HepG2 (cell line): ENCODE results near the gene PRR36. TPM values are rescaled to one million over a fixed set of nuclear protein-coding genes. Genes with fewer than 3 reads are reported as not detected.
A peak's percentile ranks its signal among the peaks of the same experiment; 100 is the strongest.

Source experiments
- AHR ChIP-seq: IDR thresholded peaks from 2 replicates; pipeline ENCODE4 v1.6.1; 2018; ENCODE audit warnings: missing genetic modification reagents, missing compliant biosample characterization
- CEBPB ChIP-seq: IDR thresholded peaks from 2 replicates; pipeline ENCODE4 v1.6.1; 2011; ENCODE audit warnings: low read depth, low read length, improper control_type of control experiment, borderline replicate concordance
- HNRNPK ChIP-seq: fragments of 200-400 bp; formaldehyde crosslinking; IDR thresholded peaks from 2 replicates; pipeline ENCODE4 v1.6.1; 2018; ENCODE audit warnings: low read length, low read depth, moderate library complexity, mild to moderate bottlenecking; ENCODE audit not compliant: poor library complexity, severe bottlenecking
- HOXD1 ChIP-seq: sonication (generic); formaldehyde crosslinking; IDR thresholded peaks from 2 replicates; pipeline ENCODE4 v1.5.0; 2020; ENCODE audit warnings: missing genetic modification reagents
- IRX3 ChIP-seq: sonication (generic); formaldehyde crosslinking; IDR thresholded peaks from 2 replicates; pipeline ENCODE4 v1.8.1; 2023; ENCODE audit warnings: mild to moderate bottlenecking, low read depth, missing genetic modification reagents, borderline replicate concordance
- PRPF4 ChIP-seq: fragments of 200-400 bp; formaldehyde crosslinking; IDR thresholded peaks from 2 replicates; pipeline ENCODE4 v1.6.1; 2016; ENCODE audit warnings: low read length, low read depth; ENCODE audit not compliant: poor library complexity, severe bottlenecking
- SMARCC2 ChIP-seq: fragments of 450-650 bp; IDR thresholded peaks from 2 replicates; pipeline ENCODE4 v1.6.1; 2017; ENCODE audit warnings: antibody characterized with exemption, mild to moderate bottlenecking
- TBL1XR1 ChIP-seq: fragments of 150-350 bp; IDR thresholded peaks from 2 replicates; pipeline ENCODE4 v1.6.1; 2014; ENCODE audit warnings: borderline replicate concordance, low read length; ENCODE audit not compliant: partially characterized antibody
- TBX2 ChIP-seq: sonication (generic); formaldehyde crosslinking; IDR thresholded peaks from 2 replicates; pipeline ENCODE4 v1.5.0; 2020; ENCODE audit warnings: missing genetic modification reagents, mild to moderate bottlenecking, borderline replicate concordance
- ZNF180 ChIP-seq: sonication (generic); formaldehyde crosslinking; IDR thresholded peaks from 2 replicates; pipeline ENCODE4 v1.4.0; 2020; ENCODE audit warnings: low read depth, missing genetic modification reagents, borderline replicate concordance
- ZNF263 ChIP-seq: sonication (generic); formaldehyde crosslinking; IDR thresholded peaks from 2 replicates; pipeline ENCODE4 v1.4.0; 2020; ENCODE audit warnings: missing genetic modification reagents
- ZNF34 ChIP-seq: sonication (generic); formaldehyde crosslinking; IDR thresholded peaks from 2 replicates; pipeline ENCODE4 v1.4.0; 2020; ENCODE audit warnings: mild to moderate bottlenecking, missing genetic modification reagents, borderline replicate concordance
- ZNF549 ChIP-seq: sonication (generic); formaldehyde crosslinking; IDR thresholded peaks from 2 replicates; pipeline ENCODE4 v1.5.0; 2020; ENCODE audit warnings: missing genetic modification reagents
- ZNF577 ChIP-seq: sonication (generic); formaldehyde crosslinking; IDR thresholded peaks from 2 replicates; pipeline ENCODE4 v1.4.0; 2020; ENCODE audit warnings: mild to moderate bottlenecking, low read depth, missing genetic modification reagents, borderline replicate concordance
- ZNF761 ChIP-seq: sonication (generic); formaldehyde crosslinking; conservative IDR thresholded peaks from 2 replicates; pipeline ENCODE4 v1.4.0; 2020; ENCODE audit warnings: mild to moderate bottlenecking, missing genetic modification reagents
- ZSCAN29 ChIP-seq: sonication (generic); formaldehyde crosslinking; conservative IDR thresholded peaks from 2 replicates; pipeline ENCODE4 v1.4.0; 2020; ENCODE audit warnings: mild to moderate bottlenecking, missing genetic modification reagents
- polyA plus RNA-seq, 8 experiments: library from polyadenylated mRNA; depleted of rRNA in 3 of 8; stranded (reverse) in 7 of 8; unstranded in 1 of 8; fragments of >200 nt; fragmentation: Illumina TruSeq in 4 of 8; extraction: Trizol in 4 of 8; gene quantifications; 2 replicates each; pipeline versions ENCODE4 v1.2.1 to v1.2.3, GENCODE V29; 2011 to 2016; ENCODE audit warnings: low read depth in 4 of 8, missing spikeins in 1 of 8, mixed read lengths in 1 of 8; ENCODE audit not compliant: insufficient read depth in 1 of 8
- total RNA-seq, 5 experiments: library from RNA; depleted of rRNA; stranded (reverse); fragments of >200 nt; fragmentation: Illumina TruSeq; extraction: Trizol; gene quantifications; 2 replicates each; pipeline ENCODE4 v1.2.3, GENCODE V29; 2016; ENCODE audit warnings: low read depth in 1 of 5
- TF ChIP-seq, protein P1 (sequence below): sonication (generic); formaldehyde crosslinking; IDR thresholded peaks from 2 replicates; pipeline ENCODE4 v1.4.0; 2020; ENCODE audit warnings: missing genetic modification reagents
- TF ChIP-seq, protein P2 (sequence below): sonication (generic); formaldehyde crosslinking; IDR thresholded peaks from 2 replicates; pipeline ENCODE4 v1.4.0; 2020; ENCODE audit warnings: missing genetic modification reagents
- TF ChIP-seq, protein P3 (sequence below): IDR thresholded peaks from 2 replicates; pipeline ENCODE4 v1.6.1; 2016; ENCODE audit warnings: mild to moderate bottlenecking
- TF ChIP-seq, protein P4 (sequence below): sonication (generic); formaldehyde crosslinking; IDR thresholded peaks from 2 replicates; pipeline ENCODE4 v1.8.0; 2022; ENCODE audit warnings: mild to moderate bottlenecking, missing genetic modification reagents, borderline replicate concordance

PRR36 gene
- total and polyA plus RNA-seq, 2 of the 13 experiments (the other 11 are each of a cell fraction or from before 2014, with no cell fraction given) = 0.07 to 0.17 TPM

DNA sequence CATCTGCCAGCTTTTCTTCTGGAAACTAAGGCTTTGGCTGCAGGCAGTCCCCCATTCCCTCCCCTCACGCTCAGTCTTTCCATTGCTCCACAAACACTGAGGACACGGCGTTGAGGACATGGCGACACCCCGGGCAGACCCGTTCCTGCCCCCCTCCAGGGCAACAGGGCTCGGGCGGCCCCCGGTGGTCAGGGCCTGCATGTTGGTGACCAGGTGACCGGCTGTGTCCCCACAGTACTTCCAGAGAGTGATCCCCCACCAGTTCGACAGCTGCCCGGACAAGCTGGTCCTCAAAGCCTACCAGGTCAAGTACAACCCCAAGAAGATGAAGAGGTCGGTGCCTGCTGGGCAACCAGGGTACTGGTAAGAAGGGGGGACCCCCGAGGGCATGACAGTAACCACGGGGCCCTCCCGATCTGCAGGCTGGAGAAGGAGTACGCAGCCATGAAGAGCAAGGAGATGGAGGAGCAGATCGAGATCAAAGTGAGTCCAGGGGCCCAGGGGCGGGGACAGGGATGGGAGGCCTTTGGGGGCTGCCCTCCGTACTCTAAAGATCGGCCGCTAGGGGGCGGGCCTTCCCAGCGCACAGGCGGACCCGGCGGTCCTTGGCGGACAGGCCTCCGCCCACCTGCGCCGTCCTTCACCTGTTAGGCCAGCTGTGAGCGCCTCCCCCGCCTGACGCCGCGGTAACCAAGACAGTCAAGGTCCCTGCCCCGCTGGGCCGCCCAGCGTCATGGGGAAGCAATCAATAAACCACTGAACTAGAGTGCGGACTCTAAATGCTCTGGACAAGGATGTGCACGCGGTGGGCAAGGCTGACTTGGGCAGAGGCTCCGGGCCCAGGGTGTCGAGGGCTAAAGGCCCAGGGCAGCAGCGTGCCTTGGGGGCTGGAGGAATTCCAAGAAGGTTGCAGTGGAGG lies 21.1 kb downstream of the PRR36 start (continued):
- TF ChIP-seq, protein P1, sequence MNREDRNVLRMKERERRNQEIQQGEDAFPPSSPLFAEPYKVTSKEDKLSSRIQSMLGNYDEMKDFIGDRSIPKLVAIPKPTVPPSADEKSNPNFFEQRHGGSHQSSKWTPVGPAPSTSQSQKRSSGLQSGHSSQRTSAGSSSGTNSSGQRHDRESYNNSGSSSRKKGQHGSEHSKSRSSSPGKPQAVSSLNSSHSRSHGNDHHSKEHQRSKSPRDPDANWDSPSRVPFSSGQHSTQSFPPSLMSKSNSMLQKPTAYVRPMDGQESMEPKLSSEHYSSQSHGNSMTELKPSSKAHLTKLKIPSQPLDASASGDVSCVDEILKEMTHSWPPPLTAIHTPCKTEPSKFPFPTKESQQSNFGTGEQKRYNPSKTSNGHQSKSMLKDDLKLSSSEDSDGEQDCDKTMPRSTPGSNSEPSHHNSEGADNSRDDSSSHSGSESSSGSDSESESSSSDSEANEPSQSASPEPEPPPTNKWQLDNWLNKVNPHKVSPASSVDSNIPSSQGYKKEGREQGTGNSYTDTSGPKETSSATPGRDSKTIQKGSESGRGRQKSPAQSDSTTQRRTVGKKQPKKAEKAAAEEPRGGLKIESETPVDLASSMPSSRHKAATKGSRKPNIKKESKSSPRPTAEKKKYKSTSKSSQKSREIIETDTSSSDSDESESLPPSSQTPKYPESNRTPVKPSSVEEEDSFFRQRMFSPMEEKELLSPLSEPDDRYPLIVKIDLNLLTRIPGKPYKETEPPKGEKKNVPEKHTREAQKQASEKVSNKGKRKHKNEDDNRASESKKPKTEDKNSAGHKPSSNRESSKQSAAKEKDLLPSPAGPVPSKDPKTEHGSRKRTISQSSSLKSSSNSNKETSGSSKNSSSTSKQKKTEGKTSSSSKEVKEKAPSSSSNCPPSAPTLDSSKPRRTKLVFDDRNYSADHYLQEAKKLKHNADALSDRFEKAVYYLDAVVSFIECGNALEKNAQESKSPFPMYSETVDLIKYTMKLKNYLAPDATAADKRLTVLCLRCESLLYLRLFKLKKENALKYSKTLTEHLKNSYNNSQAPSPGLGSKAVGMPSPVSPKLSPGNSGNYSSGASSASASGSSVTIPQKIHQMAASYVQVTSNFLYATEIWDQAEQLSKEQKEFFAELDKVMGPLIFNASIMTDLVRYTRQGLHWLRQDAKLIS (CRISPR knock-in tag) = no peak
- no peak for TF ChIP-seq ZNF549 (CRISPR knock-in tag)
- 0 out of 2 replicates have a peak, but pooled peaks have one; percentile 27 for TF ChIP-seq HOXD1
- no peak for TF ChIP-seq SMARCC2
- peak; percentile 93 for TF ChIP-seq HNRNPK
- TF ChIP-seq CEBPB = no peak
- TF ChIP-seq, protein P2, sequence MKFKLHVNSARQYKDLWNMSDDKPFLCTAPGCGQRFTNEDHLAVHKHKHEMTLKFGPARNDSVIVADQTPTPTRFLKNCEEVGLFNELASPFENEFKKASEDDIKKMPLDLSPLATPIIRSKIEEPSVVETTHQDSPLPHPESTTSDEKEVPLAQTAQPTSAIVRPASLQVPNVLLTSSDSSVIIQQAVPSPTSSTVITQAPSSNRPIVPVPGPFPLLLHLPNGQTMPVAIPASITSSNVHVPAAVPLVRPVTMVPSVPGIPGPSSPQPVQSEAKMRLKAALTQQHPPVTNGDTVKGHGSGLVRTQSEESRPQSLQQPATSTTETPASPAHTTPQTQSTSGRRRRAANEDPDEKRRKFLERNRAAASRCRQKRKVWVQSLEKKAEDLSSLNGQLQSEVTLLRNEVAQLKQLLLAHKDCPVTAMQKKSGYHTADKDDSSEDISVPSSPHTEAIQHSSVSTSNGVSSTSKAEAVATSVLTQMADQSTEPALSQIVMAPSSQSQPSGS = peak; percentile 67
- TF ChIP-seq ZNF577 (CRISPR knock-in tag) = no peak
- no peak for TF ChIP-seq PRPF4
- TF ChIP-seq ZNF180 (CRISPR knock-in tag) = no peak
- TF ChIP-seq IRX3 (CRISPR knock-in tag) = peak; percentile 84; the same call in 1 of the 2 replicates
- TF ChIP-seq, protein P3, sequence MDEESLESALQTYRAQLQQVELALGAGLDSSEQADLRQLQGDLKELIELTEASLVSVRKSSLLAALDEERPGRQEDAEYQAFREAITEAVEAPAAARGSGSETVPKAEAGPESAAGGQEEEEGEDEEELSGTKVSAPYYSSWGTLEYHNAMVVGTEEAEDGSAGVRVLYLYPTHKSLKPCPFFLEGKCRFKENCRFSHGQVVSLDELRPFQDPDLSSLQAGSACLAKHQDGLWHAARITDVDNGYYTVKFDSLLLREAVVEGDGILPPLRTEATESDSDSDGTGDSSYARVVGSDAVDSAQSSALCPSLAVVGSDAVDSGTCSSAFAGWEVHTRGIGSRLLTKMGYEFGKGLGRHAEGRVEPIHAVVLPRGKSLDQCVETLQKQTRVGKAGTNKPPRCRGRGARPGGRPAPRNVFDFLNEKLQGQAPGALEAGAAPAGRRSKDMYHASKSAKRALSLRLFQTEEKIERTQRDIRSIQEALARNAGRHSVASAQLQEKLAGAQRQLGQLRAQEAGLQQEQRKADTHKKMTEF (CRISPR knock-in tag) = peak; percentile 94
- peak; percentile 90 for TF ChIP-seq ZSCAN29 (CRISPR knock-in tag)
- no peak for TF ChIP-seq TBL1XR1
- peak; percentile 97 for TF ChIP-seq TBX2 (CRISPR knock-in tag)
- TF ChIP-seq ZNF34 (CRISPR knock-in tag) = no peak
- no peak for TF ChIP-seq AHR (CRISPR knock-in tag)
- TF ChIP-seq ZNF263 = peak; percentile 55; the same call in 1 of the 2 replicates
- TF ChIP-seq, protein P4, sequence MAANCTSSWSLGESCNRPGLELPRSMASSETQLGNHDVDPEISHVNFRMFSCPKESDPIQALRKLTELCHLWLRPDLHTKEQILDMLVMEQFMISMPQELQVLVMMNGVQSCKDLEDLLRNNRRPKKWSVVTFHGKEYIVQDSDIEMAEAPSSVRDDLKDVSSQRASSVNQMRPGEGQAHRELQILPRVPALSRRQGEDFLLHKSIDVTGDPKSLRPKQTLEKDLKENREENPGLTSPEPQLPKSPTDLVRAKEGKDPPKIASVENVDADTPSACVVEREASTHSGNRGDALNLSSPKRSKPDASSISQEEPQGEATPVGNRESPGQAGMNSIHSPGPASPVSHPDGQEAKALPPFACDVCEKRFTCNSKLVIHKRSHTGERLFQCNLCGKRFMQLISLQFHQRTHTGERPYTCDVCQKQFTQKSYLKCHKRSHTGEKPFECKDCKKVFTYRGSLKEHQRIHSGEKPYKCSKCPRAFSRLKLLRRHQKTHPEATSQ (CRISPR knock-in tag) = no peak; the same call in 1 of the 2 replicates
- TF ChIP-seq ZNF761 (CRISPR knock-in tag) = peak; percentile 83; the same call in 1 of the 2 replicates
